HG03439 (cell line): Measurements from ENCODE around the gene SLC5A4.
"Not testable (repeated sequence)": the region's sequence is repeated elsewhere in the genome, so short reads cannot be mapped to it uniquely, and the experiment has no call there.

Experiments
- ATAC-seq: cut with Tn5 transposase; IDR thresholded peaks from one replicate; pipeline ENCODE4 v1.9.1; 2021; ENCODE audit warnings: mild to moderate bottlenecking, moderate library complexity; ENCODE audit not compliant: unreplicated experiment

SLC5A4 gene

DNA sequence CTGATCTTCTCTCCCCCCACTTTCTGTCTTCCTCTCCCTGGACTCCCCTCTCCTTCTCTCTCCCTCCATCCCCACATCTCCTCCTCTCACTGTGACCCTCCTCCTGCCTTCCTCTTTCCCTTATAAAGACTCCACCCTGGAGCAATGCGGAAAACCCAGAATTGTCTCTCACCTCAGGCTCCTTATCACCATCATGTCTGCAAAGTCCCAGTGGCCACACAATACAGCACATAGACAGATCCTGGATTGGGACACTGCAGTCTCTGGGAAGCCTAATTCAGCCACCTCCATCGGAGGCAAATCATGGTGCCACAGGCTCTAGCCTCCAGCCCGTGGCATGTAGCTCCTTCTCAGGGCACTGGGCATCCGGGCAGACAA is 53.0 kb downstream of the SLC5A4 start:
- no peak for ATAC-seq

GRCh38 chr22:32200752-32201151 is 54.4 kb downstream of the SLC5A4 start:
- ATAC-seq: no peak

DNA sequence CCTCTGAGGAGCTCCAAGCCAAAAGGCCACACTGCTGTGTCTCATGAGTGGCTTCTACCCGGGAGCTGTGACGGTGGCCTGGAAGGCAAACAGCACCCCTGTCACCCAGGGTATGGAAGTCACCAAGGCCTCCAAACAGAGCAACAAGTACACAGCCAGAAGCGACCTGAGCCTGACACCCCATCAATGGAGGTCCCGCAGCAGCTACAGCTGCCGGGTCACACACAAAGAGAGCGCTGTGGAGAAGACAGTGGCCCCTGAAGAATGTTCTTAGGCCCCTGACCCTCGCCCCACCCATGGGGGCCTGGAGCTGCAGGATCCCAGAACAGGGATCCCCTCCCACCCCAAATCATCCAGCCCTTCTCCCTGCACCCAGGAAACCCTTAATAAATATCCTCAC is 55.2 kb downstream of the SLC5A4 start:
- no peak for ATAC-seq

DNA sequence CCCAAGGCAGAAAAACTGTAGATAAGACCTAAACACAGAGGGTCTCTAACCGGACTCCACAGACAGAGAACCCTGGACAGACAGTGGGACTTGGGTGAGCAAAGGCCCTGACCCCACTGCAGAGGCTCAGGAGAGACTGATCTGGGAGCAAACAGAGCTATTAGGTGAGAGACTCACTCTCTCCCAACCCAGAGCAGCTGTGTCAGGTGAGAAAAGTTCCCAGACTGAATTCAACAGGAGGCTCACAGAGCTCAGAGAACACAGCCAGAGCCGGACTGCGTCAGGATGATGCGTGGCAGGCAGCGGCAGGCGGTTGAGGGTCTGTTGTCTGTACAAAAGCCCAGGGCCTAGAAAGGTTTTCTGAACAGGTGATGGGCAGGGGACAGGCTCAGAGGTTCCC is 55.8 kb downstream of the SLC5A4 start:
- ATAC-seq: no peak

- ATAC-seq: not testable (repeated sequence)
These were observed 57.5 kb downstream of the SLC5A4 start for GRCh38 chr22:32197553-32198226.

DNA sequence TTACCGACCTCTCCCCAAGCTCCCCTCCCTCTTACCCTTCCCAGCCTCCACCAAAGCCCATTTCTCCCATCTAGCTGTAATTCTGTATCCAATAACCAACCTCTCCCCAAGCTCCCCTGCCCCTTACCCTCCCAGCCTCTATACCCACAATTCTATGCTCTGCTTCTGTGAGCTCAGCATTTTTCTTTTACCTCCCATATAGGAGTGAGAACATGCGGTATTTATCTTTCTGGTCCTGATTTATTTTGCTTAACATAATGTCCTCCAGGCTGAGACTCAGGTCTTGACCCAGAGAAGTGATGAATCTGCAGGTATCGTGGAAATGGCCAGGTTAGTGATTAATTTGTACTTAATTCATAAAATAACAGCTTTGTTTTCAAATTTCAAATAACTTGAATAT is 59.2 kb downstream of the SLC5A4 start:
- not testable (repeated sequence) for ATAC-seq

DNA sequence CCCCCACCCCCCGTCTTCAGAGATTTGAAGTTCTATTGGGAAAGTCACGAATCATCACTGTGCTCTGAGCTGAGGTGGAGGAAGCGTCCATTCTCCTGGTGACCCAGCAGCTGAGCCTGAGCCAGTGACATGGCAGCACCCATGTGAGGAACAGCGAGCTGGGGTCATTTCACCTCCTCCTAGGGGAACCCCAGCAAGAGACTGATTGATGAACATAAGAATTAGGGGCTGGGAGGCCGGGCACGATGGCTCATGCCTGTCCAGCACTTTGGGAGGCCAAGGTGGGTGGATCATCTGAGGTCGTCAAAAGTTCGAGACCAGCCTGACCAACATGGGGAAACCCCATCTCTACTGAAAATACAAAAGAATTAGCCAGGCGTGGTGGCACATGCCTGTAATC is 61.8 kb downstream of the SLC5A4 start:
- ATAC-seq: not testable (repeated sequence)

GRCh38 chr22:32191021-32191420 is 64.1 kb downstream of the SLC5A4 start:
- not testable (repeated sequence) for ATAC-seq

DNA sequence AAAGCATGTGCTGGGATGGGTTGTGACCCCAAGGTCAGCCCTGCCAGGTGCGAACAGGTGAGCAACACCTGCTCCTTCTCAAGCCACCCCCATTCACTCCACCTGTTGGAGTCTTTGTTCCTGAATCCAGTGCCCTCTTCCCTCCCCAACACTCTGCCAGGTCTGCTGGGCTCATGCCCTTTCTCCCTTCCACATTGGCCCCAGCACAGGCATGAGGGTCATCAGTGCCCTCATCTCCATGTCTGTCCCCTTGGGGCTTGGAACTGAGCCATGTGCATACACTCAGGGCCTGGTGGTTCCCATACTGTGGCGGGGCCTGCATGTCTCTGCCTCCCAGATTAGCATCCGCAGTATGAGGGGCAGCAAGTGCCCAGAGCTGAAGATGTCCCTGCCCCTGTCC is 69.3 kb downstream of the SLC5A4 start:
- ATAC-seq: no peak

- ATAC-seq: no peak
These were observed 71.5 kb downstream of the SLC5A4 start for GRCh38 chr22:32183625-32184024.

DNA sequence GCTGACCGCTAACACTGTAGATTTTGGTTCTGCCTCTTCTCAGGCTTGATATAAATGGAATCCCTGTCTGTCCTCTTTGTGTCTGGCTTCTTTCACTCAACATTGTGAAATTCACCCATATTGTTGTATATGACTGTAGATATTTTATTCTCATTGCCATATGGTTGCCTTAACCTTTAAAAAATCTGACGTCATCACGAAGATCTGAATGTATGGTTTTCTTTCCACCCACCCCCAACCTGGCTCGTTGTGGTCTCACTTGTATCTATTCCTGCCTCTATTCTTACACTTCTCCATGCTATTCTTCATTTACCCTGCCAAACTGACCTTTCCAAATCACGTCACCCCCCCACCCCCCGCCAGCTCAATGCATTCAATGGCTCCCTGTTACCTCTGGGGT is 74.1 kb downstream of the SLC5A4 start:
- ATAC-seq: no peak

GRCh38 chr22:32177221-32177765 is 77.9 kb downstream of the SLC5A4 start:
- ATAC-seq: no peak

- ATAC-seq: no peak
These were observed 79.2 kb downstream of the SLC5A4 start for GRCh38 chr22:32175683-32176644.

DNA sequence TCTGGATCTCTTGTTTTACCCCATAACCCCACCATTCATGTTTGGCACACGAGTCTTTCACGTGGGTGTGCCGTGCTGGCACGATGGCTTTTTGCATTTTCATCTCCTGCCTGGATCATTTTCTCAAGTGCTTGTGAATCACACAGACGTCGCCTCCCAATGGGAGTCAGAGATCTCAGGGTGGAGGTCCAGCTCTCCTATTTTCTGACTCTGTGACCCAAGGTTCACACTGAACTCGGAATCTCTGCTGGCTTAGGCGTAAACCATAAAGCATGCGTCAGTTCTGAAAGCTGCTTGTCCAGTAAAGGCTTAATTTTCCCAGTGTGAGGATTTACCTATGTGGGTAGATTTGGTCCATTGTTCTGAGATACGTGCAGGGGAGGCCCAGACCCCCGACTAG is 80.0 kb downstream of the SLC5A4 start:
- no peak for ATAC-seq
